HepG2 (cell line): Measurements from ENCODE around the gene FBRSL1. TPM values are rescaled to one million over a fixed set of nuclear protein-coding genes. Genes with fewer than 3 reads are reported as not detected.

Source experiments
- DMTF1 ChIP-seq: sonication (generic); formaldehyde crosslinking; IDR thresholded peaks from 2 replicates; pipeline ENCODE4 v1.4.0; 2020; ENCODE audit warnings: mild to moderate bottlenecking, missing genetic modification reagents
- MIER2 ChIP-seq: IDR thresholded peaks from 2 replicates; pipeline ENCODE4 v1.6.1; 2016; ENCODE audit warnings: missing biosample characterization, missing genetic modification reagents
- MNT ChIP-seq: fragments of 450-650 bp; IDR thresholded peaks from 2 replicates; pipeline ENCODE4 v1.6.1; 2016
- NR2F2 ChIP-seq: IDR thresholded peaks from 2 replicates; pipeline ENCODE4 v1.6.1; 2012; ENCODE audit warnings: low read depth, inconsistent platforms, borderline replicate concordance
- PHB2 ChIP-seq: fragments of 450-650 bp; IDR thresholded peaks from 2 replicates; pipeline ENCODE4 v1.6.1; 2018; ENCODE audit not compliant: partially characterized antibody
- PHF20 ChIP-seq: sonication (generic); formaldehyde crosslinking; IDR thresholded peaks from 2 replicates; pipeline ENCODE4 v1.5.0; 2020; ENCODE audit warnings: mild to moderate bottlenecking, missing genetic modification reagents
- SPEN ChIP-seq: sonication (generic); formaldehyde crosslinking; IDR thresholded peaks from 2 replicates; pipeline ENCODE4 v1.5.1; 2020; ENCODE audit warnings: low read depth, mild to moderate bottlenecking, missing genetic modification reagents
- STAT5B ChIP-seq: sonication (generic); formaldehyde crosslinking; IDR thresholded peaks from 2 replicates; pipeline ENCODE4 v1.4.0; 2020; ENCODE audit warnings: missing genetic modification reagents
- TMF1 ChIP-seq: sonication (generic); formaldehyde crosslinking; IDR thresholded peaks from 2 replicates; pipeline ENCODE4 v1.8.1; 2022; ENCODE audit warnings: low read depth, missing genetic modification reagents
- U2AF1 ChIP-seq: fragments of 200-400 bp; formaldehyde crosslinking; optimal IDR thresholded peaks from 2 replicates; pipeline ENCODE3; 2017; ENCODE audit warnings: mild to moderate bottlenecking, low read depth, low read length
- ZFP41 ChIP-seq: sonication (generic); formaldehyde crosslinking; IDR thresholded peaks from 2 replicates; pipeline ENCODE4 v1.4.0; 2020; ENCODE audit warnings: mild to moderate bottlenecking, missing genetic modification reagents, borderline replicate concordance
- ZNF263 ChIP-seq: sonication (generic); formaldehyde crosslinking; IDR thresholded peaks from 2 replicates; pipeline ENCODE4 v1.4.0; 2020; ENCODE audit warnings: missing genetic modification reagents
- ZNF33A ChIP-seq: sonication (generic); formaldehyde crosslinking; IDR thresholded peaks from 2 replicates; pipeline ENCODE4 v1.5.1; 2020; ENCODE audit warnings: missing genetic modification reagents, mild to moderate bottlenecking, moderate library complexity, borderline replicate concordance
- ZNF501 ChIP-seq: sonication (generic); formaldehyde crosslinking; IDR thresholded peaks from 2 replicates; pipeline ENCODE4 v1.5.1; 2020; ENCODE audit warnings: mild to moderate bottlenecking, moderate library complexity, missing genetic modification reagents
- polyA plus RNA-seq, 8 experiments: library from polyadenylated mRNA; depleted of rRNA in 3 of 8; stranded (reverse) in 7 of 8; unstranded in 1 of 8; fragments of >200 nt; fragmentation: Illumina TruSeq in 4 of 8; extraction: Trizol in 4 of 8; gene quantifications; 2 replicates each; pipeline versions ENCODE4 v1.2.1 to v1.2.3, GENCODE V29; 2011 to 2016; ENCODE audit warnings: low read depth in 4 of 8, missing spikeins in 1 of 8, mixed read lengths in 1 of 8; ENCODE audit not compliant: insufficient read depth in 1 of 8
- total RNA-seq, 5 experiments: library from RNA; depleted of rRNA; stranded (reverse); fragments of >200 nt; fragmentation: Illumina TruSeq; extraction: Trizol; gene quantifications; 2 replicates each; pipeline ENCODE4 v1.2.3, GENCODE V29; 2016; ENCODE audit warnings: low read depth in 1 of 5
- TF ChIP-seq, protein P1 (sequence below): IDR thresholded peaks from 2 replicates; pipeline ENCODE4 v1.6.1; 2016; ENCODE audit warnings: missing compliant biosample characterization, missing genetic modification reagents, borderline replicate concordance
- TF ChIP-seq, protein P2 (sequence below): sonication (generic); formaldehyde crosslinking; IDR thresholded peaks from 2 replicates; pipeline ENCODE4 v1.5.0; 2020; ENCODE audit warnings: missing genetic modification reagents
- TF ChIP-seq, protein P3 (sequence below): sonication (generic); formaldehyde crosslinking; IDR thresholded peaks from 2 replicates; pipeline ENCODE4 v1.8.1; 2023; ENCODE audit warnings: mild to moderate bottlenecking, missing genetic modification reagents

The FBRSL1 gene
- total and polyA plus RNA-seq, 2 of the 13 experiments (the other 11 are each of a cell fraction or from before 2014, with no cell fraction given), result 3.6 to 7.9 TPM

- TF ChIP-seq ZNF263 (CRISPR knock-in tag), result no peak
- no peak for TF ChIP-seq PHB2
- peak; percentile 98 for TF ChIP-seq MNT
- TF ChIP-seq ZNF33A (CRISPR knock-in tag), result no peak
- TF ChIP-seq DMTF1, result no peak
- TF ChIP-seq, protein P1, sequence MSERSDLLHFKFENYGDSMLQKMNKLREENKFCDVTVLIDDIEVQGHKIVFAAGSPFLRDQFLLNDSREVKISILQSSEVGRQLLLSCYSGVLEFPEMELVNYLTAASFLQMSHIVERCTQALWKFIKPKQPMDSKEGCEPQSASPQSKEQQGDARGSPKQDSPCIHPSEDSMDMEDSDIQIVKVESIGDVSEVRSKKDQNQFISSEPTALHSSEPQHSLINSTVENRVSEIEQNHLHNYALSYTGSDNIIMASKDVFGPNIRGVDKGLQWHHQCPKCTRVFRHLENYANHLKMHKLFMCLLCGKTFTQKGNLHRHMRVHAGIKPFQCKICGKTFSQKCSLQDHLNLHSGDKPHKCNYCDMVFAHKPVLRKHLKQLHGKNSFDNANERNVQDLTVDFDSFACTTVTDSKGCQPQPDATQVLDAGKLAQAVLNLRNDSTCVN, result no peak
- 0 out of 2 replicates have a peak, but pooled peaks have one; percentile 9 for TF ChIP-seq PHF20 (CRISPR knock-in tag)
- TF ChIP-seq SPEN (CRISPR knock-in tag), result 0 out of 2 replicates have a peak, but pooled peaks have one; percentile 17
- TF ChIP-seq, protein P2, sequence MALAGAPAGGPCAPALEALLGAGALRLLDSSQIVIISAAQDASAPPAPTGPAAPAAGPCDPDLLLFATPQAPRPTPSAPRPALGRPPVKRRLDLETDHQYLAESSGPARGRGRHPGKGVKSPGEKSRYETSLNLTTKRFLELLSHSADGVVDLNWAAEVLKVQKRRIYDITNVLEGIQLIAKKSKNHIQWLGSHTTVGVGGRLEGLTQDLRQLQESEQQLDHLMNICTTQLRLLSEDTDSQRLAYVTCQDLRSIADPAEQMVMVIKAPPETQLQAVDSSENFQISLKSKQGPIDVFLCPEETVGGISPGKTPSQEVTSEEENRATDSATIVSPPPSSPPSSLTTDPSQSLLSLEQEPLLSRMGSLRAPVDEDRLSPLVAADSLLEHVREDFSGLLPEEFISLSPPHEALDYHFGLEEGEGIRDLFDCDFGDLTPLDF (CRISPR knock-in tag), result no peak
- no peak for TF ChIP-seq ZNF501 (CRISPR knock-in tag)
- no peak for TF ChIP-seq STAT5B (CRISPR knock-in tag)
- TF ChIP-seq ZFP41, result no peak
- no peak for TF ChIP-seq U2AF1
- TF ChIP-seq NR2F2, result no peak
- no peak for TF ChIP-seq MIER2
- no peak for TF ChIP-seq TMF1
- TF ChIP-seq, protein P3, sequence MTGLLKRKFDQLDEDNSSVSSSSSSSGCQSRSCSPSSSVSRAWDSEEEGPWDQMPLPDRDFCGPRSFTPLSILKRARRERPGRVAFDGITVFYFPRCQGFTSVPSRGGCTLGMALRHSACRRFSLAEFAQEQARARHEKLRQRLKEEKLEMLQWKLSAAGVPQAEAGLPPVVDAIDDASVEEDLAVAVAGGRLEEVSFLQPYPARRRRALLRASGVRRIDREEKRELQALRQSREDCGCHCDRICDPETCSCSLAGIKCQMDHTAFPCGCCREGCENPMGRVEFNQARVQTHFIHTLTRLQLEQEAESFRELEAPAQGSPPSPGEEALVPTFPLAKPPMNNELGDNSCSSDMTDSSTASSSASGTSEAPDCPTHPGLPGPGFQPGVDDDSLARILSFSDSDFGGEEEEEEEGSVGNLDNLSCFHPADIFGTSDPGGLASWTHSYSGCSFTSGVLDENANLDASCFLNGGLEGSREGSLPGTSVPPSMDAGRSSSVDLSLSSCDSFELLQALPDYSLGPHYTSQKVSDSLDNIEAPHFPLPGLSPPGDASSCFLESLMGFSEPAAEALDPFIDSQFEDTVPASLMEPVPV (CRISPR knock-in tag), result no peak
Measured at GRCh38 chr12:132536102-132536876, 46.3 kb downstream of the FBRSL1 start (continued).
